SU-DHL-6 (cell line): ENCODE measurements around the gene CATSPER4.

Experiments used
- H2AFZ ChIP-seq: fragments of 200-600 bp; sonication (generic); 2 replicates; pipeline ENCODE4 v1.6.1; 2014; ENCODE audit warnings: low read depth, mild to moderate bottlenecking, moderate library complexity, mixed read lengths, antibody characterized with exemption, low read length; ENCODE audit not compliant: severe bottlenecking
- H3F3A ChIP-seq: fragments of 200-600 bp; shearing (Covaris generic); 2 replicates; pipeline ENCODE4 v1.6.0; 2016; ENCODE audit warnings: antibody characterized with exemption, mild to moderate bottlenecking; ENCODE audit not compliant: insufficient read depth
- H3K27ac ChIP-seq: fragments of 200-600 bp; sonication (generic); 2 replicates; pipeline ENCODE4 v1.5.1; 2016; ENCODE audit warnings: low read depth, mild to moderate bottlenecking, low read length, moderate library complexity, mixed read lengths
- H3K27me3 ChIP-seq: fragments of 200-600 bp; sonication (generic), shearing (Covaris generic); 2 replicates; pipeline ENCODE4 v1.6.0; 2014; ENCODE audit warnings: mild to moderate bottlenecking, low read length
- H3K36me3 ChIP-seq: fragments of 200-600 bp; sonication (generic); 2 replicates; pipeline ENCODE4 v1.6.1; 2014; ENCODE audit warnings: mild to moderate bottlenecking, low read length, mixed read lengths
- H3K4me2 ChIP-seq: fragments of 300-600, 200-600 bp; shearing (Covaris generic), sonication (generic); 2 replicates; pipeline ENCODE4 v1.6.0; 2014; ENCODE audit warnings: low read length, low read depth, mild to moderate bottlenecking; ENCODE audit not compliant: poor library complexity, severe bottlenecking
- H3K4me3 ChIP-seq: fragments of 200-600 bp; sonication (generic); 2 replicates; pipeline ENCODE4 v1.5.1; 2014; ENCODE audit warnings: antibody characterized with exemption, low read length, mild to moderate bottlenecking, mixed read lengths; ENCODE audit not compliant: insufficient read depth, poor library complexity, severe bottlenecking
- H3K79me2 ChIP-seq: fragments of 200-600 bp; sonication (generic); 2 replicates; pipeline ENCODE4 v1.6.1; 2014; ENCODE audit warnings: mild to moderate bottlenecking, low read length, moderate library complexity; ENCODE audit not compliant: insufficient read depth
- H3K9ac ChIP-seq: fragments of 200-600 bp; sonication (generic); 2 replicates; pipeline ENCODE4 v1.7.0; 2014; ENCODE audit warnings: mild to moderate bottlenecking, low read length
- H3K9me2 ChIP-seq: fragments of 200-600 bp; sonication (generic); replicated peaks from 2 replicates; pipeline ENCODE4 v1.6.1; 2014; ENCODE audit warnings: low read length; ENCODE audit not compliant: insufficient read depth
- H3K9me3 ChIP-seq: fragments of 200-600 bp; sonication (generic); 2 replicates; pipeline ENCODE4 v1.6.1; 2014; ENCODE audit warnings: low read length, mixed read lengths; ENCODE audit not compliant: insufficient read depth
- H4K20me1 ChIP-seq: fragments of 200-600 bp; sonication (generic); 2 replicates; pipeline ENCODE4 v1.6.1; 2014; ENCODE audit warnings: low read depth, mild to moderate bottlenecking, antibody characterized with exemption, low read length, moderate library complexity, mixed read lengths
- EZH2phosphoT487 ChIP-seq: fragments of 200-600 bp; sonication (generic), shearing (Covaris generic); conservative IDR thresholded peaks from 2 replicates; pipeline ENCODE4 v1.6.1; 2018; ENCODE audit warnings: mild to moderate bottlenecking, antibody characterized with exemption, low read length, moderate library complexity, mixed read lengths
- TF ChIP-seq, protein P1 (sequence below): fragments of 200-600 bp; sonication (generic); IDR thresholded peaks from one replicate; pipeline ENCODE4 v1.5.1; 2017; ENCODE audit warnings: antibody characterized with exemption, mild to moderate bottlenecking, low read length, moderate library complexity; ENCODE audit not compliant: insufficient read depth, poor library complexity, severe bottlenecking

The CATSPER4 gene

DNA sequence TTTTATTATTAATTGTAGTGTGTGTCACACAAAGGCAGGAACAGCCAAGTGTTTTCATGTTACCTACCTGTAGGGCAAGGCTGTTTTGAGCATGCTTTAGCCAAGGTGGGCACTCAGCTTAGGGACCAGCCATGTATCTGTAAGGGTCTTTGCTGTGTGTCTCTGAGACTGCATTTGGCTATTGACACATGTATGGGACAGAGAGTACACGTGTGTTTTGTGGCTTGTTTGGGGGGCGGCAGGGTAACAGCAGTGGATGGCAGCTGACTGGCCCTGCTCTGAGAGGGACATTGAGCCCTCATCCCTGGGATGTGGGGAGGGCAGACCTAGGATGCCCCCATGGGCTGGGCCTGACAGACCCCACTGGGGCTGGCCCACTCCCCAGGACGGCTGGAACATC, 6.9 kb downstream of the CATSPER4 start:
- no peaks in the 10 kb centered on the region for H3K27me3 ChIP-seq
- no peak overlapping the region for H3K9ac ChIP-seq

GRCh38 chr1:26197813-26198212, 7.4 kb downstream of the CATSPER4 start:
- Histone ChIP-seq H3K79me2 (no peaks in the 10 kb centered on the region), H4K20me1 (no peaks in the 10 kb centered on the region), H3K27me3 (no peaks in the 10 kb centered on the region), H3F3A (no peaks in the 10 kb centered on the region), H3K4me3 (no peak overlapping the region), H3K4me2 (no peak overlapping the region), H3K27ac (no peak overlapping the region), H3K9me3 (no peaks in the 10 kb centered on the region), H2AFZ (no peak overlapping the region), H3K9ac (no peak overlapping the region), H3K9me2 (no peaks in the 10 kb centered on the region), H3K36me3 (no peaks in the 10 kb centered on the region)
- TF ChIP-seq, protein P1, sequence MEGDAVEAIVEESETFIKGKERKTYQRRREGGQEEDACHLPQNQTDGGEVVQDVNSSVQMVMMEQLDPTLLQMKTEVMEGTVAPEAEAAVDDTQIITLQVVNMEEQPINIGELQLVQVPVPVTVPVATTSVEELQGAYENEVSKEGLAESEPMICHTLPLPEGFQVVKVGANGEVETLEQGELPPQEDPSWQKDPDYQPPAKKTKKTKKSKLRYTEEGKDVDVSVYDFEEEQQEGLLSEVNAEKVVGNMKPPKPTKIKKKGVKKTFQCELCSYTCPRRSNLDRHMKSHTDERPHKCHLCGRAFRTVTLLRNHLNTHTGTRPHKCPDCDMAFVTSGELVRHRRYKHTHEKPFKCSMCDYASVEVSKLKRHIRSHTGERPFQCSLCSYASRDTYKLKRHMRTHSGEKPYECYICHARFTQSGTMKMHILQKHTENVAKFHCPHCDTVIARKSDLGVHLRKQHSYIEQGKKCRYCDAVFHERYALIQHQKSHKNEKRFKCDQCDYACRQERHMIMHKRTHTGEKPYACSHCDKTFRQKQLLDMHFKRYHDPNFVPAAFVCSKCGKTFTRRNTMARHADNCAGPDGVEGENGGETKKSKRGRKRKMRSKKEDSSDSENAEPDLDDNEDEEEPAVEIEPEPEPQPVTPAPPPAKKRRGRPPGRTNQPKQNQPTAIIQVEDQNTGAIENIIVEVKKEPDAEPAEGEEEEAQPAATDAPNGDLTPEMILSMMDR: no peak
- no peak for TF ChIP-seq EZH2phosphoT487

More for the DNA sequence above, 6.9 kb downstream of the CATSPER4 start:
- Histone ChIP-seq H4K20me1 (no peaks in the 10 kb centered on the region), H3K9me2 (no peaks in the 10 kb centered on the region), H3K4me3 (no peak overlapping the region), H3K27ac (no peak overlapping the region), H3K4me2 (no peak overlapping the region), H3K36me3 (no peaks in the 10 kb centered on the region), H3K79me2 (no peaks in the 10 kb centered on the region), H3K9me3 (no peaks in the 10 kb centered on the region), H3F3A (no peaks in the 10 kb centered on the region), H2AFZ (no peak overlapping the region)
- TF ChIP-seq, protein P1: no peak
- TF ChIP-seq EZH2phosphoT487: no peak

- no peak overlapping the region for H3K4me3 ChIP-seq
- H2AFZ ChIP-seq: no peak overlapping the region
- H3F3A ChIP-seq: no peaks in the 10 kb centered on the region
- no peak overlapping the region for H3K4me2 ChIP-seq
- no peak overlapping the region for H3K27ac ChIP-seq
- H3K27me3 ChIP-seq: no peaks in the 10 kb centered on the region
- no peaks in the 10 kb centered on the region for H4K20me1 ChIP-seq
- no peak overlapping the region for H3K9ac ChIP-seq
- H3K79me2 ChIP-seq: no peaks in the 10 kb centered on the region
- H3K9me2 ChIP-seq: no peaks in the 10 kb centered on the region
- H3K36me3 ChIP-seq: no peaks in the 10 kb centered on the region
- no peak for TF ChIP-seq EZH2phosphoT487
- TF ChIP-seq, protein P1: no peak
- no peaks in the 10 kb centered on the region for H3K9me3 ChIP-seq
These were observed 10.0 kb downstream of the CATSPER4 start for GRCh38 chr1:26200413-26200812.
